HepG2 (cell line): Measurements from ENCODE around the gene ZNF547. TPM values are rescaled to one million over a fixed set of nuclear protein-coding genes. Genes with fewer than 3 reads are reported as not detected.

Experiments
- ARHGAP35 ChIP-seq: sonication (generic); formaldehyde crosslinking; IDR thresholded peaks from 2 replicates; pipeline ENCODE4 v1.9.0; 2022; ENCODE audit warnings: mild to moderate bottlenecking, inconsistent platforms, moderate library complexity, missing genetic modification reagents, borderline replicate concordance
- ARNT2 ChIP-seq: sonication (generic); formaldehyde crosslinking; IDR thresholded peaks from 2 replicates; pipeline ENCODE4 v1.8.0; 2022; ENCODE audit warnings: mild to moderate bottlenecking, low read depth, missing genetic modification reagents, moderate library complexity
- CCDC6 ChIP-seq: sonication (generic); formaldehyde crosslinking; IDR thresholded peaks from 2 replicates; pipeline ENCODE4 v1.8.1; 2022; ENCODE audit warnings: mild to moderate bottlenecking, missing genetic modification reagents, moderate library complexity
- CEBPZ ChIP-seq: IDR thresholded peaks from 2 replicates; pipeline ENCODE4 v1.6.1; 2012; ENCODE audit warnings: low read length, improper control_type of control experiment
- ELF4 ChIP-seq: sonication (generic); formaldehyde crosslinking; IDR thresholded peaks from 2 replicates; pipeline ENCODE4 v1.5.0; 2020; ENCODE audit warnings: missing genetic modification reagents, mild to moderate bottlenecking, moderate library complexity, borderline replicate concordance
- GFI1 ChIP-seq: sonication (generic); formaldehyde crosslinking; IDR thresholded peaks from 2 replicates; pipeline ENCODE4 v1.5.0; 2020; ENCODE audit warnings: missing genetic modification reagents, mild to moderate bottlenecking, borderline replicate concordance
- HOXA9 ChIP-seq: sonication (generic); formaldehyde crosslinking; IDR thresholded peaks from 2 replicates; pipeline ENCODE4 v1.8.1; 2022; ENCODE audit warnings: missing genetic modification reagents, mild to moderate bottlenecking, moderate library complexity, borderline replicate concordance
- JUN ChIP-seq: sonication (generic); formaldehyde crosslinking; IDR thresholded peaks from 2 replicates; pipeline ENCODE4 v1.4.0; 2020; ENCODE audit warnings: mild to moderate bottlenecking, missing genetic modification reagents
- LCORL ChIP-seq, 2 experiments: fragments of 450-650 bp in 1 of 2; sonication (generic) in 1 of 2; formaldehyde crosslinking in 1 of 2; IDR thresholded peaks; 2 replicates each; pipeline versions ENCODE4 v1.5.0 to v1.6.1; 2017 to 2020; ENCODE audit warnings: antibody characterized with exemption in 1 of 2, missing genetic modification reagents in 1 of 2
- POLR2AphosphoS5 ChIP-seq: IDR thresholded peaks from 2 replicates; pipeline ENCODE4 v1.6.1; 2012; ENCODE audit warnings: low read depth, low read length
- SALL2 ChIP-seq: sonication (generic); formaldehyde crosslinking; IDR thresholded peaks from 2 replicates; pipeline ENCODE4 v1.8.1; 2023; ENCODE audit warnings: mild to moderate bottlenecking, missing genetic modification reagents, inconsistent platforms
- TBP ChIP-seq: sonication (generic); formaldehyde crosslinking; IDR thresholded peaks from 2 replicates; pipeline ENCODE4 v1.5.0; 2020; ENCODE audit warnings: missing genetic modification reagents
- THRA ChIP-seq: sonication (generic); formaldehyde crosslinking; IDR thresholded peaks from 2 replicates; pipeline ENCODE4 v1.4.0; 2020; ENCODE audit warnings: missing genetic modification reagents, borderline replicate concordance
- ZBTB1 ChIP-seq: sonication (generic); formaldehyde crosslinking; IDR thresholded peaks from 2 replicates; pipeline ENCODE4 v1.4.0; 2020; ENCODE audit warnings: missing genetic modification reagents, borderline replicate concordance
- ZHX1 ChIP-seq: sonication (generic); formaldehyde crosslinking; IDR thresholded peaks from 2 replicates; pipeline ENCODE4 v1.8.1; 2022; ENCODE audit warnings: low read depth, mild to moderate bottlenecking, missing genetic modification reagents
- ZNF124 ChIP-seq: sonication (generic); formaldehyde crosslinking; IDR thresholded peaks from 2 replicates; pipeline ENCODE4 v1.4.0; 2020; ENCODE audit warnings: missing genetic modification reagents
- ZNF205 ChIP-seq: IDR thresholded peaks from 2 replicates; pipeline ENCODE4 v1.6.1; 2018; ENCODE audit warnings: missing biosample characterization, missing genetic modification reagents
- ZNF501 ChIP-seq: sonication (generic); formaldehyde crosslinking; IDR thresholded peaks from 2 replicates; pipeline ENCODE4 v1.5.1; 2020; ENCODE audit warnings: mild to moderate bottlenecking, moderate library complexity, missing genetic modification reagents
- ZNF556 ChIP-seq: sonication (generic); formaldehyde crosslinking; IDR thresholded peaks from 2 replicates; pipeline ENCODE4 v1.4.0; 2020; ENCODE audit warnings: mild to moderate bottlenecking, missing genetic modification reagents, borderline replicate concordance
- ZNF749 ChIP-seq: sonication (generic); formaldehyde crosslinking; IDR thresholded peaks from 2 replicates; pipeline ENCODE4 v1.8.0; 2022; ENCODE audit warnings: mild to moderate bottlenecking, missing genetic modification reagents, moderate library complexity, borderline replicate concordance
- ZNF784 ChIP-seq: sonication (generic); formaldehyde crosslinking; IDR thresholded peaks from 2 replicates; pipeline ENCODE4 v1.5.1; 2020; ENCODE audit warnings: missing genetic modification reagents, mild to moderate bottlenecking, borderline replicate concordance
- polyA plus RNA-seq, 8 experiments: library from polyadenylated mRNA; depleted of rRNA in 3 of 8; stranded (reverse) in 7 of 8; unstranded in 1 of 8; fragments of >200 nt; fragmentation: Illumina TruSeq in 4 of 8; extraction: Trizol in 4 of 8; gene quantifications; 2 replicates each; pipeline versions ENCODE4 v1.2.1 to v1.2.3, GENCODE V29; 2011 to 2016; ENCODE audit warnings: low read depth in 4 of 8, missing spikeins in 1 of 8, mixed read lengths in 1 of 8; ENCODE audit not compliant: insufficient read depth in 1 of 8
- total RNA-seq, 5 experiments: library from RNA; depleted of rRNA; stranded (reverse); fragments of >200 nt; fragmentation: Illumina TruSeq; extraction: Trizol; gene quantifications; 2 replicates each; pipeline ENCODE4 v1.2.3, GENCODE V29; 2016; ENCODE audit warnings: low read depth in 1 of 5

Gene ZNF547
- total and polyA plus RNA-seq, 2 of the 13 experiments (the other 11 are each of a cell fraction or from before 2014, with no cell fraction given): 2.0 to 2.6 TPM

- TF ChIP-seq ZBTB1 (no peak), ZNF501 (CRISPR knock-in tag) (no peak), GFI1 (0 out of 2 replicates have a peak, but pooled peaks have one; percentile 19), ARNT2 (no peak), JUN (CRISPR knock-in tag) (no peak), ZNF205 (CRISPR knock-in tag) (peak; percentile 17; the same call in 1 of the 2 replicates), ZNF784 (no peak), CCDC6 (no peak), ZNF556 (no peak), CEBPZ (0 out of 2 replicates have a peak, but pooled peaks have one; percentile 23), TBP (CRISPR knock-in tag) (no peak), ZHX1 (no peak), SALL2 (0 out of 2 replicates have a peak, but pooled peaks have one; percentile 23), LCORL (IDR thresholded peaks at IDR 0.05) (no peak), LCORL (CRISPR knock-in tag; IDR thresholded peaks at IDR 0.05) (peak; percentile 38; the same call in 1 of the 2 replicates), HOXA9 (CRISPR knock-in tag) (no peak), ARHGAP35 (CRISPR knock-in tag) (0 out of 2 replicates have a peak, but pooled peaks have one; percentile 2), ZNF124 (CRISPR knock-in tag) (no peak), ELF4 (CRISPR knock-in tag) (peak; percentile 54; the same call in 1 of the 2 replicates), POLR2AphosphoS5 (0 out of 2 replicates have a peak, but pooled peaks have one; percentile 26), ZNF749 (CRISPR knock-in tag) (no peak), THRA (CRISPR knock-in tag) (no peak)
Measured at GRCh38 chr19:57389194-57389729, 25.9 kb downstream of the ZNF547 start (continued).
